Non-pigmented ciliary epithelial cell (primary cell): ENCODE results near the gene RET.

Experiments used
- DNase-seq: peaks from one replicate; pipeline ENCODE4 v3.0.0-alpha.2; 2010; ENCODE audit warnings: low read depth

The RET gene

DNA sequence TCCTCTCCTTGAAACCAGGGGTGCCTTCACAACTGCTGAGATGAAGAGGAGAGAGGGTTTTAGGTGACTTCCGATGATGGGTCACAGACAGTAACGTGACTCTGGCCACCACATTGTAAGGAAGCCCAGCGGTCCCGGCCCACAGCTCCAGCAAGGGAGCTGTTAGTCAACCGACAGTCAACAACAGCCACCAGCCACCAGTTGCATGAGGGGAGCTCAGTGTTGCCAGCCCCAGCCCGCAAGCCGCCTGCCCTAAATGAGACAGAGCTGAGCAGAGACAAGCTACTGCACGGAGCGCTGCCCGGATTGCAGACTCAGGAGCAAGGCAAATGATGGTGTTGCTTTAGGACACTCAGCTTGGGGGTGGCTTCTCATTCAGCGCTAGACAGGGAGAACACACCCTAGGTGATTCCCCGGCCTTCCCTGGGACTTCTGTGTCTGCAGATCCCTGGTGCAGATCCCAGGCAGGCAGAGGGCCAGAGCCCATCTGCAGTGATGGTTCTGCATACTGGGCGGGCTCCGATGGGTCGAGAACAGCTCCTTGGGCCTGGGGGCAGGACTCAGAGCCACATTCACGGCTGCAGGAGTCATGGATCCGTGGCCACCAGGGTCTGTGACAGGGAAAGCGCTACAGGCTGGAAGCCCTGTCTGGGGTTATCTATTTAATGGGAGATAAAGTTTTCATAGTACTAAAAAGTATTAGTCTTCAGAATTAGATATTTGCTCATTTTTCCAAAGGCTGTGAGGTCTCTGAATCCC is 14.3 kb upstream of the RET start:
- DNase-seq = no peak

DNA sequence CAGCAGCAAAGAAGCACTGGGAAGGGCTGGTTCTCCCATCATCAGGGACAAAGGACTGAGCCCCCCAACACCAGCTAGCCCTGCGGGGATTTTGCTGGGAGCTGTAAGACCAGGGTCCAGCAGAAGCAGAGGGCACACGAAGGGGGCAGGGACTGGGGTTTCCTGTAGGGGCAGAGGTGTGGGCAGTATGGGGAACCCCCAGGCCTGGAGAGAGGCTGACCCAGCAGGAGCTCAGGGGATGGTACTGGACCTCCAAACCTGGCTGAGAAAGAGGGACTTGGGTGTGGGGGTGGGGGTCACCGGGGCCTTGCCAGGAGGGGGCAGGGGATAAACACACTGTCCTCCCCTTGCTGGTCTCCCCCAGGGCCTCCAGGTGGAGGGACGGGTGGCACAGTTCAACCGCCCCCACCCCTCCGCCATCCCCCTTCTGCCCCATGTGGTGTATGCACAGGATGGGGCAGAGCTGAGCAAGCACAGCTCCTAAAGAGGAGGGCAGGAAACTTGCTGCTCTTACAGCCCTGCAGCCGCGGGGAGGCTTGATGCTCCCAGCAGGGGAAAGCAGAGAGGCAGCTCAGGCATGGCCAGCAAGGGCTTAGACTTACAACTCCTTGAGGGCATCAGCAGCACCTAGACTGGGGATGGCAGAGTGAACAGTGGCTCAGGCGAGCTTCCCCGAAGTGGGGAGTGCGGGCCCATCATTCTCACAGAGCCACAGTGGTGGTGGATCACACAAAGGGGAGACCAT is 12.4 kb upstream of the RET start:
- DNase-seq = no peak

DNA sequence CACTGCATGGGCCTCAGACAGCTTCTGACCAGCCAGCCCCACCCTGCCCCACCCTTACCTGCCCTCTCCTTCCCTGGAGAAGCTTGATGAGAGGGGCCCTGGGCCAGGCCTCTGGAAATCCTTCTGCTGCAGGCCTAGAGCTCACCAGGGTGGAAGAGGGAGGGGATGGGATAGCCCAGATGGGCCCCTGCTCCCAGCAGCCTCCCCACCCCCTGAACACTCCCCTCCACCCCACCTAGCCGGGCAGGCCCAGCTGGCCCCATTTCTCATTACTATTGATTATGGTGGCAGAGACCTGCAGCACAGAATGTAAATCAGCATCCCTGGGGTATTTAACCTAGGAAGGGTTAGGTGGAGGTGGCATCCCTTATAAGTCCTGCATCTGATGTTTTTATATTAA is 11.6 kb upstream of the RET start:
- no peak for DNase-seq

DNA sequence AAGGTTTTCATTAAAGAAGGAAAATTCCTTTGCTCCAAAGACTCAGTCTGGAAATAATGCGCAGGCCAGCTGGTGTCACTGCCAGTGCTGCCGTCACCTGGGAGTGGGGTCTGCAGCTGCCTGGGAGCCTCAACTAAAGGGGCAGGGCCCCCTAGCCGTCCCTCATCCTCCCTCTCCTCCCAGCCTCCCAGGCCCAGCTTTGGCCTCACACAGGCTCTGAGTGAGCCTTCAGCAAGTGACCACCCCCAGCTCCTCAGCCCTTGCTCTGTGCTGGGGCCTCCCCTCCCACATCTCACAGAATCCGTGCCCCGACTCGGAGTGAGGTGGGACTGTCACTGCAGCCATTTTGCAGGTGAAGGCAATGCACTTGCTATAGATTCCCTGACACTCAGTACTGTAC is 11.1 kb upstream of the RET start:
- DNase-seq = no peak

DNA sequence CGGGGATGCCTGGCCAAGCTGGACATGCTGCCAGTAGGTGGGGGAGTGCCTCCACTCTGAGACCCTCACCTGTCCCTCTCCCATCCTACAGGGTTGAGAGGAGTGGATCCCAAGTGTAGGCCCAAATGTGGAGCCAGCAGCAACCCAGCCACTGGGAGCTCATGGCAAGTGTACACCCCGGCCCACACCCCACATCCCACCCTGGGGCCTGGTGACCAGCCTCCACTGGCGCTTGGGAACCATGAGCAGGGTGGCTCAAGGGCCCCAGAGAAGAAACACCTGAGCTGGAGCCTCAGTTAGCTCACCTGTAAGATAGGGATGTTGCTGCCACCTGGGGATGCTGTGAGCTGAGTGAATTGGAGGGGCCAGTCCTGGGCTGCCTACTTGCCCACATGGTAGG is 10.4 kb upstream of the RET start:
- no peak for DNase-seq

DNA sequence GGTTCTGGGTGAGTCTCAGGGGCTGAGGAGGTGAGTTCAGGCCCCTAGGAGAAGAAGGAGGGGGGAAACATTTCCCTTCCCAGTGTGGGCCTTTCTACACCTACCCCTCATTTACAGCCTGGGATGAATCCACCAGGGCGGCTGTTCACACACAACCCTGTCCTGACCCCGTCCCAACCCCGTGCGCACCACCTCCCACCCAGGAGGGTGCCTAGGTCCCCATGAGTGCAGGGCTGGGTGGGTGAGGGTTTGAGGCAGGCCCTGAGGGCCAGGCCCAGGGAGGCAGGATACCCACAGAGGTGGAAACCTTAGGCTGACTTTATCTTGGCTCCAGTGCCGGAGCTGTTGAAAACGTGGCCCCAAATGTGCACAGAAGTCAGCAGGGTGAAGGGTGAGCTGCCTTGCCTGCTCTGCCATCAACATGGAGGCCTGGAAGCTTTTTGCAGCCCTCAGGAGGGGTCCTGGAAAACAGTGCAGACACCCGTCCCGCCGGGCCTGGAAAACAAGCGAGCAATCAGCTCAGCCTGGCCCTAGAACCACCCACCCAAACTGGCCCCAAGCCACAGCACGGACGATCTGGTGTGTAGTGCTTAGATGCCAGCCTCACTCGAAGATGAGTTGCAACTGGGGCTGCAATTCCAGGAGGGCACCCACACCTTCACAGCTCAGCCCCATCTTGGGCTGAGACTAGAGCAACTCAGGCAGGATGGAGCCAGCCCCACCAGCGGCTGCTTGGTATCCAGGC is 9.3 kb upstream of the RET start:
- no peak for DNase-seq

DNA sequence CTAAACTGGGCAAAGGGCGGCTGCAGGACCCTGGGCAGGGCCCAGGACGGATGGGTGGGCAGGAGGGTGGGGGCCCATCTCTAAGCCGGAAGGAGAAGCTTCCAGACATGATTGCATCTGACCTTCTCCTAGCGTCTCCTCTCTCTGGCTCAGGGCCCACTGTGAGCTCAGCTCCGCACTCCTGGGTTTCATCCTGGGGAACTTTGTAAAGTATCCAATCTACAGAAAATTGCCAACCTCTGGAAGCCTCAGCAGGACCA is 8.8 kb upstream of the RET start:
- no peak for DNase-seq

DNA sequence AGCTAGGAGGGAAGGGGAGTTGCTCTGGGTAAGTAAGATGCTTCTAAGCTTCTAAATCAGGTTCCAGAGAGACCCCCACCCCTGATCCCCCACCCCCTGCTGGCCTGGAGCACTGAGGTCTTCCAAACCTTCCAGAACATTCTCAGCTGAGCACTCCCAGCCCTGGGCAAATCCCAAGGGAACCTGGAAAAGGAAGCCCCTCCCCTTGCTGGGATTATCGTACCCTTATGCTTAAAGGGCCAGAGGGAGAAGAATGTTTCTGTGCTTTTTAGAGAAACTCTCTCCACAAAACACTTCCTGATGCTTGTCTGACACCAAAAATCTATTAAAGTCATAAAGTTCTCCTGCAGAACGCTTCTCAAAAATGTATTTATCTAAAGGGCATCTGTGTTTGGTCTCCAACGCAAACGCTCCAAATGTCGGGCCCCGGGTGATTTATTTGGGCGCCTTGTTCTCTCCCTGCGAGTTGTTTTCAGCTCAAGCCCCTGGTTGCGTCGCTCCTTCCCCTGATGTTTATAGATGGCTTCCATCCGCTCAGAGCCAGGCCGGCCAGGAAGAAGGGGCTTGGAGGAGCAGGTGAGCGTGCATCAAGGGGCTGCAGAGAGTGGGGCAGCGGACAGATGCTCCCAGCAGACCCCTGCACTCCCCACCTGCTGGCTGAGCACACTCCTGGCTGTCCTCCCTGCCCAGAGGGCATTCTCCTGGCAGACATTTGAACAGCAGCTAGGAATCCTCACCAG is 8.2 kb upstream of the RET start:
- no peak for DNase-seq

DNA sequence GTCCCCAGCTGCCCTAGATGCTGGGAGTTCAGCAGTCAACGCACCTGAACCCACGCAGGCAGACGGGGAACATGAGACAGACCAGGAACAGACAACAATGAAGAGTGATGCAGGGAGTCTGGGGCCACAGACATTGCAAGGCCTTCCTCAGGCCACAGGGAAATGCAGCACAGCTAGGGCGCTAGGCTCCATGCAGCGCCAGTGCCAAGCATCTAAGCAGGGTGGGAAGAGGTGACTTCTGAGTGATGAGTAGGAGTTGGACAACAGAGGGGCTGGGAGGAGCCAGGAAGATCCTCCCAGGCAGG is 7.7 kb upstream of the RET start:
- DNase-seq = no peak

DNA sequence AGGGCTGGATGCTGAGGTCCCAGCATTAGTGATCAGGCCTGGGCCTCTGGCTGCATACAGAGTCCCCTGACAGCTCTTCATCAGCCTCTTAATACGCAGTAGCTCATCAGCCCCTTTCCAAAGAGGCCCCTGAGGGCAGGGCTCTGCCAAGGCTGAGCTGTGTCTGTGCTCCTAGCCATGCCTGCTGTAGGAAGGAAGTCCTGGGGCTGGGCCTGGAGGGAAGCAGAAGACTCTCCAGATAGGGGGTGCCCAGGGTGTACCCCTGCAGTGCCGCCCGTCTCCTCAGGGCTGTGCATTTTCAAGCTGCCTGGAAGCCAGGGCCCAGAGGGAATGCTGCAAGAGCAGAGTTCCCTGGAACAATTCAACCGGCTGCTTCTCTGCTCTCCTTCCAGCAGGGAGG is 7.3 kb upstream of the RET start:
- no peak for DNase-seq

DNA sequence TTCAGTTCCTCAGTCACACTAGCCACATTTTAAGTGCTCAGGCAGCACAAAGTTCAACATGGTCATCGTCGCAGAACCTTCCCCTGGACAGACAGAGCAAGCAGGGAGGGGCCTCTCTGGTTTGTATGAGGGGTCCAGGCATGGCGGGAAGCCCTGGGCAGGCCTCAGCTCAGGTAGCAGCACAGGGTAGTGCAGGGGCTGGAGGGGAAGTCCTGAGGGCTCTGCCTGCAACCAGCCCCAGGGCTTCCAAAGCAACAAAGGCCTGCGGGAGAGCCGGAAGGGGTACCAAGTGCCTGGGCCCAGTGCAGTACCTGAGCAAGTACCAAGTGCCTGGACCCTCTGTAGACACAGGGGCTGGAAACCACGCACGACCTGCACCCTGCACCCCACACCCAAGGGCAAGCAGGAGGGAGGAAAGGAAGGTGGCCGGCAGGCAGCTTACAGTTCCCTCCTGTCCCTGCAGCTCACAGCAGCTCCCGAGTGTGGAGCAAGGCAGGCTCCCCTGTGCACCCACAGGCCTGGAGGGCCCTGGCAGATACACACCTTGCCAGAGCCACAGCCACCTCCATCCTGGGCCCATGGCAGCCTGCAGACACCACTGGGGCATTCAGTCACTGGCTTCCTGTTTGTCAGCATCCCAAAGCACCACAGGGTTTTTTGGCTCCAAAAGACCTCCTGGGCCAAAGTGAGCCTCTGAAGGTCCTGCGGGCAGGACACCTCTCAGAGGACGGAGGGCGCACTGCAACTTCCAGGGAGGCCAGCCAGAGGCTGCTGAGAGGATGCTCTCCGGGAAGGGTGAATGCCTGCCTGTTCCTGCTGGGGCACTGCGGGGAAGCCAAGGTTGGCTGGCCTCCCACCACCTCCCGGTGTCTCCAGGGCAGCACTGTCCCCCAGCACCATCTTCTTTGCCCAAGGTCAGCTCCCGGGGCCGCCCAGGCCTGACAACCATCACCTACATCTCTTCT is 6.5 kb upstream of the RET start:
- DNase-seq = no peak

DNA sequence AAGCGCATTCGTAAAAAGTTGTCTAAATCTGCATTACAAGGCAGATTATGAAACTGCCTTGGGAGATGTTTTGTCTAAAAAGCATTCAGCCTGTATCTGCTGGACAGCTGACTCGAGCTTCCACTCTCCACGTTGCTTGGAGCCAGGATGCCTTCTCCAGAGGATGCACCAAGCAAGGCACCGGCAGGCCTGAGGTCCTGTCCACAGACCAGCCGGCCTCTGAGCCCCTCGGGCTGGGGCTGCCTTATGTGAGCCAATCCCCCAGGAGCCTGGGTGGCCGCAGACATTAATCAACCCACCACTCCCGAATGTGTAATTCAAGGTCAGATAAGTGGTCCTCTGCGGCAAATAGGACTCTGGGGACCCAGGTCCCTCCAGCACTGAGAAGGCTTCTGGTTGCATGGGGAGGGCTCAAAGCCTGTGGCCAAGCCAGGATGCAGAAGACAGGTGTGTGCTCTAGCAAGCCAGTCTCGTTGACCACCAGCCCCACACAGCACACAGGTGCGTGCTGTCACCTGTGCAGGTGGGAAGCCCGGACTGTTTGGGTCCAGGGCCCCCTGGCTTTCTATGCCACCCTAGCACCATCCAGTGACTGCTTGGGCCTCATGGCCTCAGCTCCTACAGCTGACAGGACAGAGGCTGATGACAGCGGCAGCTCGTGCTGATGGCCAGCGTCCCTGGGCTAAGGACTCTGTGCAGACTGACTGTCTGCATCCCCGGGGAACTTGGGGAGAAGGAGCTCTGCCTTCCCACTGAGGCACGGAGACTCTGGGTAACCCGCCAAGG is 4.8 kb upstream of the RET start:
- no peak for DNase-seq

DNA sequence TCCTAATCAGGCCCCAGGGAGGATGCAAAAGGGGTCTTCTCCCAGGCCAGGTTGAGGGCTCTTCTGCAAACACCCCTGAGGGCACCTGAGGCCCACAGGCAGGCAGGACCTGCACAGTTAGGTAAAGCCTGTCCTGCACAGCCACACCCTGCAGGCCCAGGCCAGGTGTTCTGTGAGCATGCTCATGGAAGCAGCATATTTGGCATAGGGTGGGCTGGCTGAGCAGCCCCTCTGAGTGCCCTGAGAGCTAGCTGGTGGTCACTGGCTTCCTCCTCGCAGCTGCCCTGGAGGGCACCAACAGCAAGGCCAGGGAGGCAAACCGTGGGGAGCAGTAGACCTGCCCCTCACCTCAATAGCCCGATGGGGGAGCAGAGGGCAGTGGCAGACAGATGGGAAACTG is 3.7 kb upstream of the RET start:
- no peak for DNase-seq

DNA sequence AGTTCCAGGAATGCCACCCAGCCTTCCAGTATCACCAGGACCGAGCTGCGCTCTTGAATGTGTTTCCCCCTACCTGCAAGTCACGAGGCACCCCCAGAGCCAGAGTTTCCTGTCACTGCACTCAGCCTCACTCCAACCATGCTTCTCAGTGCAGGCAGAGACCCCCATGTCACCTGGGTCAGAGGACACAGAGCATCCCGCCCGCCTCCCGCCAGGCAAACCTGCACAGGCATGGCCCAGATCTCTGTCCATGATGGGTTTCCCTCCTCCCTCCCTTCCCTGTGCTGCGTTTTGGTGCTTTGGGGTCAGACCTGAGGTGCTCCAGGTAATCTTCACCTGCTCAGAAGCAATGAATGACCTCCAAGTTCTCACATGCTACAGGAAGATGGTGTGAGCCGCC is 3.1 kb upstream of the RET start:
- DNase-seq = no peak

DNA sequence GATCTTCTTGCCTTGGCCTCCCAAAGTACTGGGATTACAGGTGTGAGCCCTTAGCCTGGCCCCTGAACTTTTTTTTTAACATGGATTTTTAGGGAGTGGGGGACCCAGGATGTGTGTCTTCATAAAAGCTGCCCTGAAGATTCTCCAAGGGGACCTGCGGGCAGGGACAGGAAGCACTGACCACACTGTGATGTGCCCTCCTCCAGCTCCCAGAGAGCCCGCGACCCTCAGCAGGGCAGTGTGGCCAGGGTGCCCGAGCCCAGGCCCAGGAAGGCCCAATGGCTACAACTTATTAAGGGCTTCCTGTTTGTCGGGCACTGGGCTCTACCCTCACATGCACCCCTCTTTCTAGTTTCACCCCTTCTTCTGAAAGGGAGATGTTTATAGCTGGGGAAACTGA is 2.5 kb upstream of the RET start:
- no peak for DNase-seq

DNA sequence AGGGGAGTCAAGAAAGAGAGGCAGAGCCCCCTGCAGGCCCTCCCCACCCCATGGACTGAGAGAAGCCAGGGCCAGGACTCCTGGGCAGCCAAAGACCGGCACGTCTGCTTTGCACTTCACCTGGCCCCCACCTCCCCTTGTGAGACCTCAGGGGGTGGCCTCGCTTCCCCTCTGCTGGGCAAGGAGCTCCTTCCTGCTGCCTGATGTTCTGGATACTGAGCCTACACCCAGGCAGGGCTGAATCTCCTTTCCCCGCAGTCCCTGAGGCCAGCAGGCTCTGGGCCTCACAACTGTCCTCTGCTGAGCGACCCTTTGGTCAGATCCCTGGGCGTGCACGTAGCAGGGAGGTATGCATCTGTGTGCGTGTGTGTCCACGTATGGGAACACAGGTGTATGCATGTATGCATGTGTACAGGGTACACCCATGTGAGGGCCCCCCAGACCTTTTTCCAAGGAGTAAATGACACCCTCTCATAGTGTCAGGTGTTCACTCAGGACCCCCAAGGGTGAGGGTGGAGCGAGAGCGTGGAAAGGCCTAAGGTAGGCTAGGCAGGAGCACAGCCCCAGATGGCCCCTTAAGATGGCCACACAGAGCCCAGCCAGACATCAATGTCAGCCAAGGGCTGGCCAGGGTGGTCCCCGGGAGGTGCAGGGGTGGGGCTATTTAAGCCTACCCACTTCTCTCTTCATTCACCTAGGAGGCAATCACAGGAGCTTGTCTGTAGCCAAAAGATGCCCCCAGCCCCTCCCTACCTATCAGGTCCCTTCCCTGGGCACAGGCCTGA is 1.9 kb upstream of the RET start:
- no peak for DNase-seq

DNA sequence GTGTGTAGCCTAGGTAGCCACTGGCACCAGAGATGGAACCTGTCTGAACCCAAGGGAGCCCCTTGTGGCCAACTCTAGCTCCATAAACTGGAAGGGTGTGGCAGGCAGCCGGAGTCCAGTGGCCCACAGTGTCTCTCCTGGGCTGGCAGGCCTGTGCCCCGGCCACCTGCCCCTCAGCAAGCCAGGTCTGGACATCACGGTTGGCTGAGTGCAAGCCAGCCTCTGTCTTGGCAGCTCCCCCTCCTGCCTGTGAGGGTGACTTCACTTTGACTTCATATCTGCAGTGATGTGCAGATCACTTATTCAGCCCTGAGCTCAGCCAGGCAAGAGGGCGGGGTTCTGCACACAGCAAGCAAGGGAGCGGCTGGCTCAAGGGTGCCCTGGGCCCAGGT is 1.3 kb upstream of the RET start:
- DNase-seq = no peak

DNA sequence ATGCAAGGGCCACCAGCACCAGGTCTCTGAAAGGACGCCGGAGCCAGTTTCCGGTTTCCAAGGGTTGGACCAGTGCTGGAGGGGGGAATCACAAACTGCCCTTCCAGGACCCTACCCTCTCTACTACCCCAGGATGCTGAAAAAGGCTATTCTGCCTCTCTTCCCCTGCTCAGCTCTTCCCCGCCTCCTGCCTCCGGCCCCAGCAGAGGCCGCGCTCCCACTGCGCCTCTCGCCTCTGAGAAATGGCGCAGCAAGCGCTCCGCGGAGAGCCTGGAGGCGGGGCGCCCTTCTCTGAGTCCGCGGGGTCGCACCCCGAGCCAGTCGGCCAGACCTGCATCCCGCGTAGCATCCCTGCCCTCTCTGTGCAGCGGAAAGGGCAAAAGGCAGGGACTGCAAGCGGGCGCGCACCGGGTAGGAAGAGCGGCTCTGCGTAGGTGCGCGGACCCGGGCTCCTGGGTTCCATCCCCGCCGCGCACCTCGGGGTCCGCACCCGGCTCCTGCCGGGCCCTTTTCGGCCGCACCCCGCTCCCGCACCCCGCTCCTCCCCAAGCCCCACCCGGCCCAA is 476 bp upstream of the RET start:
- DNase-seq = no peak

DNA sequence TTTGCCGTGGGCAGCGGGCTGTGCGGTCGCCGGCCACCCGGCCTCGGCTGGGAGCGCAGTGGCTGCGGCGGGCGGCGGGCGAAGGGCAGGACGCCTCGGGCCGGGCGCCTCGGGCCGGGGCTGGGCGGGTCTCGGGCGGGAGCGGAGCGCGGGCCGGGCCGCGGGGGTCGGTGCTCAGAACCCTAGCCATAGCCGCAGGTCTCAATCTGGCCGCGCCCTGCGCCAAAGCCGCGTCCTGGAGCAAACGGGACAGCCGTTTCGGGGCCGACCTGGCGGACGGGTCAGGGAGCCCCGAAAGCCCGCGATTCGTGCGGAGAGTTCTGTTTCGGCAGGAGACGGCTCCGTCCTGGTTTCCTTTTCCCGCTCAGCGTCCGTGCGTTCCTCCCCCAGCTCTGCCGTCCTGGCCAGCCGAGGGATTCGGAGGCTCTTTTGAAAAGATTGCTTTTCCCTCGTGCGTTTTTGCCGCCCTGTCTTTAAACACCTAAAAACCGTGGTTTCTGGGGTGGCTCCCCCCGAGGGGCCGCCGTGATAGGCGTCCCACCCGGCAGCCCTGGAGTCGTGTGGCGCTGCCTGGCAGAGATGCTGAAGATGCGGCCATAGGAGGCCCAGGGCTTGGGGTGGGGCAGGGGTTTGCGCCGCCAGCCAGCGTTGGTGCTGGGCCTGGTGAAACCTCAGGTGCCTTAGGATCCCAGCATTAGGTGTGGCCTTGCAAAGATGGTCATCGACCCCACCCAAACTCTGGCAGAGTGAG is 727 bp downstream of the RET start:
- no peak for DNase-seq
